Panc1 (cell line): ENCODE data around the gene RPS15.

Experiments
- POLR2AphosphoS5 ChIP-seq: IDR thresholded peaks from 2 replicates; pipeline ENCODE4 v1.6.1; 2012; ENCODE audit warnings: mild to moderate bottlenecking, low read depth, low read length, moderate library complexity
- SIN3A ChIP-seq: IDR thresholded peaks from 2 replicates; pipeline ENCODE4 v1.6.1; 2012; ENCODE audit warnings: low read depth, mild to moderate bottlenecking, low read length, moderate library complexity, borderline replicate concordance; ENCODE audit not compliant: insufficient read depth
- TF ChIP-seq, protein P1 (sequence below): fragments of 450-650 bp; IDR thresholded peaks from 2 replicates; pipeline ENCODE4 v1.5.1; 2017; ENCODE audit warnings: mild to moderate bottlenecking
- TF ChIP-seq, protein P2 (sequence below), 2 experiments: IDR thresholded peaks; 2 replicates each; pipeline ENCODE4 v1.6.1; 2011 to 2012; ENCODE audit warnings: low read depth in 2 of 2, control low read depth in 1 of 2, low read length in 1 of 2, mild to moderate bottlenecking in 1 of 2, moderate library complexity in 1 of 2; ENCODE audit not compliant: insufficient read depth in 1 of 2

DNA sequence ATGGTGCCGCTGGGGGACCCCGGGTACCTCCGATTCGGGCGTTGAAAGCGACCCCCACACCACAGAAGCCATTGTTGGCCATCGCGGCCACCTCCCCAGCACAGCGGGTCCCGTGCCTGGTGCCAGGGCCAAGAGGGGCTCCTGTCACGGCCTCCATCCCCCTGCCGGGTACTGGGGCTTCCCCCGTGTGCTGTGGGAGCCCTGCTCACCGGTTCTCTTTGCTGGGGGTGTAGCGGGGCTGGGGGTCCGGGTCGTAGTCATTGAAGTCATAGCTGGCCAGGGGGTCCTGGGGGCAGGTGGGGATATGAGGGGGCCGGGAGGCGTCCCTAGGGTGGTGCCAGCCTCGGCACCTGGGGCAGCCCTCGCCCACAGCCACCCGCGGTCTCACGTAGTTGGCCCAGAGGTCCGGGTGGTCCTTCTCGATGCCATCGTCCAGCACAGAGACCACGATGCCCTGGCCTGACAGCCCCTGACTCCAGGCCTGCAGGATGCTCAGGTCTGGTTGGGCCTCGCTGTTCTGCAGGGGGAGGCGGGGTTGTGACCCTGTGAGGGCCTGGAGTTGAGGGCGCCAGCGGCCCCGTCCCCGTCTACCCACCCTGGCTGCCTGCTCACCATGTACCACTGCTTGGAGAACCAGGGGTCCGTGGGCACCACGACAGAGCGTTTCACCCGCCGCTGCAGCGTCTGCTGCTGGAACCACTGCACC lies 49.5 kb downstream of the RPS15 start:
- TF ChIP-seq, protein P1, sequence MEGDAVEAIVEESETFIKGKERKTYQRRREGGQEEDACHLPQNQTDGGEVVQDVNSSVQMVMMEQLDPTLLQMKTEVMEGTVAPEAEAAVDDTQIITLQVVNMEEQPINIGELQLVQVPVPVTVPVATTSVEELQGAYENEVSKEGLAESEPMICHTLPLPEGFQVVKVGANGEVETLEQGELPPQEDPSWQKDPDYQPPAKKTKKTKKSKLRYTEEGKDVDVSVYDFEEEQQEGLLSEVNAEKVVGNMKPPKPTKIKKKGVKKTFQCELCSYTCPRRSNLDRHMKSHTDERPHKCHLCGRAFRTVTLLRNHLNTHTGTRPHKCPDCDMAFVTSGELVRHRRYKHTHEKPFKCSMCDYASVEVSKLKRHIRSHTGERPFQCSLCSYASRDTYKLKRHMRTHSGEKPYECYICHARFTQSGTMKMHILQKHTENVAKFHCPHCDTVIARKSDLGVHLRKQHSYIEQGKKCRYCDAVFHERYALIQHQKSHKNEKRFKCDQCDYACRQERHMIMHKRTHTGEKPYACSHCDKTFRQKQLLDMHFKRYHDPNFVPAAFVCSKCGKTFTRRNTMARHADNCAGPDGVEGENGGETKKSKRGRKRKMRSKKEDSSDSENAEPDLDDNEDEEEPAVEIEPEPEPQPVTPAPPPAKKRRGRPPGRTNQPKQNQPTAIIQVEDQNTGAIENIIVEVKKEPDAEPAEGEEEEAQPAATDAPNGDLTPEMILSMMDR, result no peak
- TF ChIP-seq, protein P2, sequence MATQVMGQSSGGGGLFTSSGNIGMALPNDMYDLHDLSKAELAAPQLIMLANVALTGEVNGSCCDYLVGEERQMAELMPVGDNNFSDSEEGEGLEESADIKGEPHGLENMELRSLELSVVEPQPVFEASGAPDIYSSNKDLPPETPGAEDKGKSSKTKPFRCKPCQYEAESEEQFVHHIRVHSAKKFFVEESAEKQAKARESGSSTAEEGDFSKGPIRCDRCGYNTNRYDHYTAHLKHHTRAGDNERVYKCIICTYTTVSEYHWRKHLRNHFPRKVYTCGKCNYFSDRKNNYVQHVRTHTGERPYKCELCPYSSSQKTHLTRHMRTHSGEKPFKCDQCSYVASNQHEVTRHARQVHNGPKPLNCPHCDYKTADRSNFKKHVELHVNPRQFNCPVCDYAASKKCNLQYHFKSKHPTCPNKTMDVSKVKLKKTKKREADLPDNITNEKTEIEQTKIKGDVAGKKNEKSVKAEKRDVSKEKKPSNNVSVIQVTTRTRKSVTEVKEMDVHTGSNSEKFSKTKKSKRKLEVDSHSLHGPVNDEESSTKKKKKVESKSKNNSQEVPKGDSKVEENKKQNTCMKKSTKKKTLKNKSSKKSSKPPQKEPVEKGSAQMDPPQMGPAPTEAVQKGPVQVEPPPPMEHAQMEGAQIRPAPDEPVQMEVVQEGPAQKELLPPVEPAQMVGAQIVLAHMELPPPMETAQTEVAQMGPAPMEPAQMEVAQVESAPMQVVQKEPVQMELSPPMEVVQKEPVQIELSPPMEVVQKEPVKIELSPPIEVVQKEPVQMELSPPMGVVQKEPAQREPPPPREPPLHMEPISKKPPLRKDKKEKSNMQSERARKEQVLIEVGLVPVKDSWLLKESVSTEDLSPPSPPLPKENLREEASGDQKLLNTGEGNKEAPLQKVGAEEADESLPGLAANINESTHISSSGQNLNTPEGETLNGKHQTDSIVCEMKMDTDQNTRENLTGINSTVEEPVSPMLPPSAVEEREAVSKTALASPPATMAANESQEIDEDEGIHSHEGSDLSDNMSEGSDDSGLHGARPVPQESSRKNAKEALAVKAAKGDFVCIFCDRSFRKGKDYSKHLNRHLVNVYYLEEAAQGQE (IDR thresholded peaks at IDR 0.05; ENCODE audit: insufficient read depth in 1 of 2, low read depth in 2 of 2, low read length in 1 of 2), result no peak
- TF ChIP-seq POLR2AphosphoS5 (no peak), SIN3A (no peak)
